ENCODE data around the gene SUSD3.

DNA sequence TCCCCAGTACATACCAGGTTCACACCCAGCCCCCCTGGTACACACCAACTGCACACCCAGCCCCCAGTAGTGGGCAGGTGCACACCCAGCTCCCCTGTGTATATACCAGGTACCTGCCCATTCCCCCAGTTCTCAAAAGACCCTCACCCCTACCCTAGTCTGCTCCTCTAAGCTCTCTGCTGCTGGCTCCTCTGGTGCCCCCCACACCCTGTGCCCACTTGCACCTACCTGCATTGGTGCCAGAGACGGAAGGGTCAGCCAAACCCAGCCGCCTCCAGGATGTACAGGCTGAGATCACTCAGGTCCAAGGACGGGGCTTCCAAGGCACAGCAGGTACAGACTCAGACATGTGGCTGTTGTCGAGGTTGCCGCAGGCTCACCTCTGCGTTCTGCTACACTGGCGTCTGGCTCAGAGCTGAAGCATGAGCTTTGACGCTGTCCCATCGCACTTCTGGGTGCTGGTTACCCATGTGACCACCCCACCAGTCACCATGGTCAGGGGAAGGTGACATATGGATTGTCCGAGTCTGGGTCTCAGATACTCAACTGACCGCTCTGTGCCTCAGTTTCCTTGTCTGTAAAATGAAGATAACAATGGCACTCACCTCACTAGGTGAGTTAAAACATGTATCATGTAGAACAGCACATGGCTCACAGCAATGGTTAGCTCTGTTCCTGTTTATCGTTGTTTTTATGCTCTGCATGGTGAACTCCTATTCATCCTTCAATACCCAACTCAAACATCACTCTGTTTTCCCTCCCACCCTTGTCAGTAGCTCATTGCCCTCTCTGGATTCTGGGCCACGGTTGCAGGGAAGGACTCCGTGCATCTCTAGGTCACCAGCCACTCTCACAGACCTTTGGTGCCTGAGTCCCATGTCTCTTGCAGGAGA lies 45.3 kb upstream of the SUSD3 start:
- TF ChIP-seq, protein P1, sequence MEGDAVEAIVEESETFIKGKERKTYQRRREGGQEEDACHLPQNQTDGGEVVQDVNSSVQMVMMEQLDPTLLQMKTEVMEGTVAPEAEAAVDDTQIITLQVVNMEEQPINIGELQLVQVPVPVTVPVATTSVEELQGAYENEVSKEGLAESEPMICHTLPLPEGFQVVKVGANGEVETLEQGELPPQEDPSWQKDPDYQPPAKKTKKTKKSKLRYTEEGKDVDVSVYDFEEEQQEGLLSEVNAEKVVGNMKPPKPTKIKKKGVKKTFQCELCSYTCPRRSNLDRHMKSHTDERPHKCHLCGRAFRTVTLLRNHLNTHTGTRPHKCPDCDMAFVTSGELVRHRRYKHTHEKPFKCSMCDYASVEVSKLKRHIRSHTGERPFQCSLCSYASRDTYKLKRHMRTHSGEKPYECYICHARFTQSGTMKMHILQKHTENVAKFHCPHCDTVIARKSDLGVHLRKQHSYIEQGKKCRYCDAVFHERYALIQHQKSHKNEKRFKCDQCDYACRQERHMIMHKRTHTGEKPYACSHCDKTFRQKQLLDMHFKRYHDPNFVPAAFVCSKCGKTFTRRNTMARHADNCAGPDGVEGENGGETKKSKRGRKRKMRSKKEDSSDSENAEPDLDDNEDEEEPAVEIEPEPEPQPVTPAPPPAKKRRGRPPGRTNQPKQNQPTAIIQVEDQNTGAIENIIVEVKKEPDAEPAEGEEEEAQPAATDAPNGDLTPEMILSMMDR (IDR thresholded peaks at IDR 0.05 in 2 of 3, conservative IDR thresholded peaks at IDR 0.05 in 1 of 3; ENCODE audit: control insufficient read depth in 2 of 3, extremely low read depth in 1 of 3, insufficient read depth in 1 of 3, low read depth in 3 of 3, low read length in 3 of 3) = no peak
- TF ChIP-seq KDM1A (IDR thresholded peaks at IDR 0.05; ENCODE audit: borderline replicate concordance) (no peak), RAD21 (IDR thresholded peaks at IDR 0.05; ENCODE audit: insufficient read depth, low read depth, low read length) (no peak), CBFB (IDR thresholded peaks at IDR 0.05; ENCODE audit: low read depth) (no peak), POLR2A (IDR thresholded peaks at IDR 0.05; ENCODE audit: low read depth, low read length) (no peak)
